Retinal pigment epithelial cell (primary cell): ENCODE measurements around the gene NADK.
A peak's percentile ranks its signal among the peaks of the same experiment; 100 is the strongest.
"Not testable (repeated sequence)": the region's sequence is repeated elsewhere in the genome, so short reads cannot be mapped to it uniquely, and the experiment has no call there.

Experiments
- DNase-seq: peaks from one replicate; pipeline ENCODE4 v3.0.0-alpha.2; 2010; ENCODE audit warnings: low read depth
- H3K4me3 ChIP-seq: 2 replicates; pipeline ENCODE4 v1.5.1; 2011; ENCODE audit warnings: mild to moderate bottlenecking, low read length, control low read depth, moderate library complexity
- CTCF ChIP-seq: conservative IDR thresholded peaks from 2 replicates; pipeline ENCODE4 v1.5.1; 2011; ENCODE audit warnings: low read depth, low read length, control low read depth, inconsistent platforms

NADK gene

GRCh38 chr1:1732381-1732780 lies 45.9 kb downstream of the NADK start:
- H3K4me3 ChIP-seq = no peak overlapping the region
- TF ChIP-seq CTCF = no peak
- DNase-seq = no peak

GRCh38 chr1:1730870-1731269 lies 47.4 kb downstream of the NADK start:
- H3K4me3 ChIP-seq = no peak overlapping the region

GRCh38 chr1:1730230-1730629 lies 48.0 kb downstream of the NADK start:
- not testable (repeated sequence) for DNase-seq, H3K4me3 ChIP-seq

More at GRCh38 chr1:1730870-1731269, 47.4 kb downstream of the NADK start:
- no peak for TF ChIP-seq CTCF
- DNase-seq = no peak

GRCh38 chr1:1729116-1729816 lies 49.0 kb downstream of the NADK start:
- not testable (repeated sequence) for DNase-seq, H3K4me3 ChIP-seq

GRCh38 chr1:1728308-1729005 lies 49.8 kb downstream of the NADK start:
- not testable (repeated sequence) for DNase-seq, H3K4me3 ChIP-seq

- not testable (repeated sequence) for H3K4me3 ChIP-seq
Measured at GRCh38 chr1:1727131-1727651, 51.1 kb downstream of the NADK start.

GRCh38 chr1:1726088-1726487 lies 52.2 kb downstream of the NADK start:
- not testable (repeated sequence) for DNase-seq, H3K4me3 ChIP-seq

More at GRCh38 chr1:1727131-1727651, 51.1 kb downstream of the NADK start:
- not testable (repeated sequence) for DNase-seq

- DNase-seq = peak; percentile 99
- H3K4me3 ChIP-seq = peak within 1 kb of the TSS; percentile 69
- TF ChIP-seq CTCF = peak; percentile 25
Measured at GRCh38 chr1:1724035-1724864, 54.0 kb downstream of the NADK start, which contains the start of gene CDK11A. Gene CDK11A, minus strand, starts transcription at chr1:1724357. Its CDS starts 1,539 bp downstream, at chr1:1722818.

- no peak for TF ChIP-seq CTCF
- H3K4me3 ChIP-seq = no peak overlapping the region
- no peak for DNase-seq
Measured at GRCh38 chr1:1721201-1721600, 57.1 kb downstream of the NADK start.

GRCh38 chr1:1715109-1715883 lies 63.0 kb downstream of the NADK start:
- H3K4me3 ChIP-seq, DNase-seq: not testable (repeated sequence)

GRCh38 chr1:1707897-1708296 lies 70.4 kb downstream of the NADK start:
- DNase-seq, H3K4me3 ChIP-seq: not testable (repeated sequence)

- not testable (repeated sequence) for DNase-seq
Measured at GRCh38 chr1:1707241-1707640, 71.0 kb downstream of the NADK start.

GRCh38 chr1:1705623-1706022 lies 72.6 kb downstream of the NADK start:
- H3K4me3 ChIP-seq, DNase-seq: not testable (repeated sequence)

More at GRCh38 chr1:1707241-1707640, 71.0 kb downstream of the NADK start:
- H3K4me3 ChIP-seq = not testable (repeated sequence)
